HG02610 (cell line): ENCODE results near the gene TRMT61A.
A peak's percentile ranks its signal among the peaks of the same experiment; 100 is the strongest.

Experiments
- ATAC-seq: cut with Tn5 transposase; IDR thresholded peaks from one replicate; pipeline ENCODE4 v1.9.1; 2021; ENCODE audit warnings: mild to moderate bottlenecking, moderate library complexity; ENCODE audit not compliant: unreplicated experiment

Gene TRMT61A

GRCh38 chr14:103528587-103529382 lies at the start of gene TRMT61A:
TRMT61A (plus strand) TSS chr14:103529196; CDS start chr14:103529979, 783 bp downstream.
- peak; percentile 18 for ATAC-seq

DNA sequence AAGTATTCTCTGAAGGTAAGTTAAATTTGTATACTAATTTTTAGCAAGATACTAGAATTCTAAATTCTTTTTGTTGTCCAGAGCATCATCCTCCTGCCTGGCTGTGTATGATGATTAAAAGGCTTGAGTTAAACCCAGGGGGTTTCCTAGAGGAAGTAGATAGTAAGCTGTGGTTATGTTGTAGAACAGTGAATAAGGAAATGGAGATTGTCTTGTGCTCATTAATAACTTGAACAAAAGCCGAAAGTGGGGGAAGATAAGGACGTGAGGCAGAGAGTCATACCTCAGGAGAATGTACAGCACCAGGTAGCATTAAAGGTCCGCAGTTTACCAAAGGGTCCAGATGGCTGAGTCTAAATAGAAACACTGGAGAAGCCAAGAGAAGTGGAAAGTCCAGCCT lies 48.4 kb upstream of the TRMT61A start:
- peak; percentile 79 for ATAC-seq

- no peak for ATAC-seq
Measured at GRCh38 chr14:103483600-103483999, 45.4 kb upstream of the TRMT61A start.

- ATAC-seq: no peak
Measured at GRCh38 chr14:103485504-103485903, 43.5 kb upstream of the TRMT61A start.

DNA sequence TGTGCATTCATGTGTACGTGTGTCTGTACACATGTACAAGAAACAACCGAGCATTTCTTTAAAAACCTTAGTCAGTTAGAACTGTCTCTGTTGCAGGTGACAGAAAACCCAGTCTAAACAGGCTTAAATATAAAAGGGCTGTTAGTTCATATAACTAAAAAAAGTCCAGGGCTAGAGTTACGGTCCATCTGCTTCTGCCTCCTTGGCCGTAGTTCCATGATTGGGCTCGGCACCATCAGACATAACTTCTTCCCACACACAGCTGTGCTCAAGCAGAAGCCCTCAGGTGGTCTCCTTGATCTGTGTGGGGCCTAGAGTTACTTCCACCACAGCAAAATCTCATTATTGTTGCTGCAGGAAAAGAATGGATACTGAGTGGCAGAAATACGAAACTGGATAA lies 40.9 kb upstream of the TRMT61A start:
- ATAC-seq: no peak

DNA sequence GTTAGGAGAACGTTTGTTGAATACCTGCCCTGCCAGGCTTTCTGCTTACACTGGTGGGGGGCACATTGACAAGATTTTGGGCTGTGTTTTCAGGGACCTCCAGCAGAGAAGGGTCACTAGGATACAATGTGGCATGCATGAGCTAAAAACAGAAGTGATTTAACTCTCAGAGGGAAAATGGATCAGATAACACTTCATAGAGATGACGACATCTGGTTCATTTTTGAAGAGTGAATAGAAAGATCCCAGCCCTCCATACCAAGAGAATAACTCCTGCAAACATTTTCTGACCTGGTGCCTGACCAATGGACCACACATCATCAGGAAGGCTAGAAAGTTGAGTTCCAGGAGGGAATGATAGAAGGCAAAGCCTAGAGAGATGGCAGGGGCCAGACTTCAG lies 40.0 kb upstream of the TRMT61A start:
- no peak for ATAC-seq

DNA sequence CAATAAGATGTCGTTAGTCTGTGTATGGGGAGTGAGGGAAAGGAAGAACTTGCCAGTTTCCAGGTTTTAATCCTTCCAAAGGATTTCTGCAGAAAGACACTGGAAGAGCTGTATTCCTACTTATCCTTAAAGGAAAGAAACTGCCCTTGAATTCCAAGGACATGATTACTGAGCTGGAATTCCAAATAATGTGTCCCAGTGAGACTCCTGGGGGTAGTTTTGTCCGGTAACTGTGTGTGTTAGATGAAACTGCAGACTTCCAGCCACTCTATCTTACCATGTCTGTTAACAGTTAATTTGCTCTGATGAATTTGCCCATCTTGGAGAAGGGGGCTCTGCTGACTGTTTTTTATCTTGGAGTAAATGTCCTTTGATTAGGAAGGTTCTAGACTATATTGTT lies 39.4 kb upstream of the TRMT61A start:
- no peak for ATAC-seq

GRCh38 chr14:103491691-103492090 lies 37.3 kb upstream of the TRMT61A start:
- no peak for ATAC-seq

DNA sequence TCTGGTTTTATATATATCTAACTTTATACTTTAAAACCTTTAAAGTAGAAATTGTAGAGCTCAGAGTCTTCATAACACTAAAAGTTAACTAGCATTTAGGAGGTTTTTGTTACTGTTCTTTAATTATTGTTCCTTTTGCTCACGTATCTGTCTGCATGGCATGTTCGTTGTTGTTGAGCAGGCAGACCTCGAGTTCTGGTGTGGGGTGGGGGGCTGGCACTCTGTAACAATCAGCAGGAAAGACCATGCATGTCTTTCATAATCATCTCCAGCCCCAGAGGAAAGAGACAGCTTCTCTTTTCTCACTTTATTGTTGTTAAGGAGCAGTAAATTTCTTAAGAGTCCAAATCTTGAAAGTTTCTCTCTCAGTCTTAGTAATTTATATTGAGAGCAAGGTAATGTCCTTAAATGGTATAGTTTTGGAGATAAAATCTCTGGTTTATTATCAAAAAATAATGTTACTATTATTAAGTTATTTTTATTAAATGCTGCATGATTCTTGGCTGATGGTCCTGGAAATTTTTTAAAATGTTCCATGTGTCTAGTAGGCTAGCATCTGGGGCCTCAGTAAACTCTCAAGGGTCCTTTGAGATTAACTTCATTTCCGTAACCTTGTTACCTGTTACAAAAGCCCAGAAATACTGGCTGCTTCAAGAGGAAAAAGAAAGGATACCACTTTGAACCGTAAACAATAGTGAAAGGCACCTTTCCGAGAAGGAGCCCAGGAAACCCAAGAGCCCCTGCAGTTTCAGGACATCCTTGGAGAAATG lies 36.7 kb upstream of the TRMT61A start:
- ATAC-seq: no peak

- no peak for ATAC-seq
Measured at GRCh38 chr14:103495854-103496253, 33.1 kb upstream of the TRMT61A start.

GRCh38 chr14:103496776-103497175 lies 32.2 kb upstream of the TRMT61A start:
- no peak for ATAC-seq

DNA sequence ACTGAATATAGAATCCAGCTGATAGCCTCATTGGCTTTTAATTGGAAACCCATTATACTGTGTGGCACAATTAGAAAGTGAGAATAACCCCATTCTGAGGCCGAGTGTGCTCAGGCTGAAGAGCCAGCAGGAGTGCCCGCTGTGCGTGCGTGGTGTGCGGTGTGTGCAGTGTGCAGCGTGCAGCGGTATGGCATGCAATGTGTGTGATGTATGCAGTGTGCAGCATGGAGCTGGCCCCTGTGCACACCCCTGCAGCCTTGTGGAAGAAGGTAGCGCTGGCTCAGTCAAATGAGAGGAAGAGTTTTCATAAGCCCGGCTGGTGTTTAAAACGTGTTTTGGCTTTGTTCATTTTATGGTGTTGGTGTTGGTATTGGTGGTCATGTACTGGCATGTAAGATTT lies 29.3 kb upstream of the TRMT61A start:
- no peak for ATAC-seq

- ATAC-seq: no peak
Measured at GRCh38 chr14:103500148-103500990, 28.6 kb upstream of the TRMT61A start.

GRCh38 chr14:103501041-103501870 lies 27.7 kb upstream of the TRMT61A start:
- ATAC-seq: no peak

- ATAC-seq: no peak
Measured at GRCh38 chr14:103501921-103502669, 26.9 kb upstream of the TRMT61A start.

DNA sequence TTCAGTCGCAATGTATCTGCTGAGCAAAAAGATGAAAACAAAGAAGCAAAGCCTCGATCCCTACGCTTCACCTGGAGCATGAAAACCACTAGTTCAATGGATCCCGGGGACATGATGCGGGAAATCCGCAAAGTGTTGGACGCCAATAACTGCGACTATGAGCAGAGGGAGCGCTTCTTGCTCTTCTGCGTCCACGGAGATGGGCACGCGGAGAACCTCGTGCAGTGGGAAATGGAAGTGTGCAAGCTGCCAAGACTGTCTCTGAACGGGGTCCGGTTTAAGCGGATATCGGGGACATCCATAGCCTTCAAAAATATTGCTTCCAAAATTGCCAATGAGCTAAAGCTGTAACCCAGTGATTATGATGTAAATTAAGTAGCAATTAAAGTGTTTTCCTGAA lies 26.1 kb upstream of the TRMT61A start:
- ATAC-seq: no peak

DNA sequence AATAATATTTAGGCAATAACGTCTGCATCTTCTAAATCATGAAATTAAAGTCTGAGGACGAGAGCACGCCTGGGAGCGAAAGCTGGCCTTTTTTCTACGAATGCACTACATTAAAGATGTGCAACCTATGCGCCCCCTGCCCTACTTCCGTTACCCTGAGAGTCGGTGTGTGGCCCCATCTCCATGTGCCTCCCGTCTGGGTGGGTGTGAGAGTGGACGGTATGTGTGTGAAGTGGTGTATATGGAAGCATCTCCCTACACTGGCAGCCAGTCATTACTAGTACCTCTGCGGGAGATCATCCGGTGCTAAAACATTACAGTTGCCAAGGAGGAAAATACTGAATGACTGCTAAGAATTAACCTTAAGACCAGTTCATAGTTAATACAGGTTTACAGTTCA lies 25.7 kb upstream of the TRMT61A start:
- no peak for ATAC-seq

DNA sequence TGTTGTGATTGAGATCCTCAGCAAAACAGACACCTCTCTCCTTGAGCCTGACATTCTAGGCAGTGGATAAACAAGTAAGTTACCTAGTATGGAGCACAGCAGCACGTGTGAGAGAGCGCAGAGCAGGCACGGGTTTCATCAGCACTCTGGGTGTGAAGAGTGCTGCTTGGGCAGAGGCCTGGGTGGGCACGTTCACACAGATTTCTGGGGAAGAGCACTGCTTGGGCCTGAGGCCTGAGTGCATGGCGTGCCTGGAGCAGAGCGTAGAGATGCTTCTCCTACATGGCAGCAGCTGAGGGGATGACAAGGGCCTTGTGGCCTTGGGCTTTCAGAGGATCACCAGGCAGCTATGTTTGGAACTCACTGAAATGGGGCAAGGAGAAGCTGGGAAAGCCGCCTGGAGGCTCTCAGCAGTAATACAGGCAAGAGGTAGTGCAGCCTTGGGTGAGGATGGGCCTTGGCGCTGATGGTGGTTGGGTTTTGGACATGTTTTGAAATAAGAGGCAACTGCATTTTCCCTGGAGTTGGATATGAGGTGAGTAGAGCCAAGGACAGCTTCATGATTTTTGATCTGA lies 23.9 kb upstream of the TRMT61A start:
- no peak for ATAC-seq

- no peak for ATAC-seq
Measured at GRCh38 chr14:103507751-103508150, 21.2 kb upstream of the TRMT61A start.
